ENCODE results near the gene INS. TPM values are rescaled to one million over a fixed set of nuclear protein-coding genes. Genes with fewer than 3 reads are reported as not detected.
A peak's percentile ranks its signal among the peaks of the same experiment; 100 is the strongest.

The INS gene
- total RNA-seq, 2 donors from 2014 or later, result not detected

DNA sequence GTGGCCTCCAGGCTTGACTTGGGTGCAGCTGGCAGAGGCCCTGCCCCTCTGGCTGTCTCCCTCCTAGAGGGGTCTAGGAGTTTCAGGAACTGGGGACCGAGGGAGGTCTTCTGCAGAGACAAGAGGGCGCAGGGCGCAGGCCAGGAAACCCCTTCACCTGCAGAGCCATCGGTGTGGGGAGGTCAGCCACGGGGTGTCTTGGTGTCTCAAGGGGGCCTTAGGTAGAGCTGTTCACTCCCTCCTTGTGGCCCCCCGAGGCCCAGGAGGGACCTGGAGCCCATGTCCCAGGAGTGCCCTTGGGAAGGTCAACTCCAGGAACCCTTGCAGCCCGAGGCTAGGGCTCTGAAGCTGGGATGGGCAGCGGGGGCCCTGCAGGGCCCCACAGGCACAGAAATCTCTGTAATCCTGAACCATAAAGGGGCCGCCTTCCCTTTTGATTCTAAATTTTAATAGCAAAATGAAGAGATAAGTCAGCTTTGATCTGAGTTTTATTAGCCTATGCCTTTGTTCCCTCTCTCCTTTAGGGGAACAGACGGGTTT, 42.0 kb upstream of the INS start:
- ATAC-seq (no peak), DNase-seq (peak in 1 of 3 donors; percentile 0)
- Mint-ChIP-seq H3K36me3 (ENCODE audit: low read depth) (no peaks in the 10 kb centered on the region), H3K4me3 (no peak overlapping the region), H3K27ac (no peak overlapping the region), H3K4me1 (no peaks in the 10 kb centered on the region), H3K27me3 (peaks cover 3% of the 10 kb centered on the region)
- no peaks in the 10 kb centered on the region for H3K9me3 ChIP-seq (ENCODE audit: control insufficient read depth, low read length, poor library complexity, severe bottlenecking)

DNA sequence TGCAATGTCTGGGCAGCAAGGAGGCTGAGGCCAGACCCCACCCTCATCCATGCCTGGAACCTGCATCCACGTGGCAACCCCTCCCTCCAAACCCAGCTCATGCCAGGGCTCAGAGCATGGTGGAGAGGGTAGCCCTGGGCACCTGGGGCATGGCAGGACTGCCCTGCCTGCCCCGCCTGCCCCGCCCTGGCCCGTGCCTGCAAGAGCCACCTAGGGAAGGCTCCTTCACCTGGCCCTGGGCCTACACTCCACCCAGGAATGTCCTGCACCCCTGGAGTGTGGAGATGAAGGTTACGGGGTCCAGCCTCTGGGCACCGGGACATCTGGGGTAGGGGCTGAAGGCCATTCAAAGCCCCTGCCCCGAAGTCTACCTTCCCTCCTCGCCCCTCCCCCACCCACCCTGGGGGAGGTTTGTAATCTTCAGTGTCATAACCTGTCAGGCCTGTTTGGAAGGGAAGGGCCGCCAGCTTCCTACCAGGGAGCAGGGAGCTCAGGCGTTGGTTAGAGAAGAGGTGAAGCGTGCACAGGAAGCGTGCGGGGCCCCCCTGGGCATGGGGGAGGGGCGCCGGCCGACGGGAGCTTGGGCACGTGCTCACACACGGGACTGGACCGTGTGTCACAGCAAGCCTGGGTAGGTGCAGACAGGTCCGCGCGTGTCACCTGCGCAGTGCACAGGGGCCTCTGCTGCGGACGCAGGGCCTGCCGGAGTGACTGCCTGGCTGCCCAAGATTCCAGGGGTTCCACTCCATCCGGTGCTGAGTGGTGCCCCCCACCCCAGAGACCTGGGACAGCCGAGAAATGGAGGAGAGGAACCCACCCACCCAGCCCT, 41.3 kb upstream of the INS start:
- no peaks in the 10 kb centered on the region for H3K27me3 Mint-ChIP-seq
- no peaks in the 10 kb centered on the region for H3K9me3 ChIP-seq (ENCODE audit: control insufficient read depth, low read length, poor library complexity, severe bottlenecking)
- no peak overlapping the region for H3K4me3 Mint-ChIP-seq
- H3K36me3 Mint-ChIP-seq (ENCODE audit: low read depth), result no peaks in the 10 kb centered on the region
- no peaks in the 10 kb centered on the region for H3K4me1 Mint-ChIP-seq
- DNase-seq, result peak in 1 of 3 donors; percentile 13
- H3K27ac Mint-ChIP-seq, result no peak overlapping the region
- ATAC-seq, result no peak

DNA sequence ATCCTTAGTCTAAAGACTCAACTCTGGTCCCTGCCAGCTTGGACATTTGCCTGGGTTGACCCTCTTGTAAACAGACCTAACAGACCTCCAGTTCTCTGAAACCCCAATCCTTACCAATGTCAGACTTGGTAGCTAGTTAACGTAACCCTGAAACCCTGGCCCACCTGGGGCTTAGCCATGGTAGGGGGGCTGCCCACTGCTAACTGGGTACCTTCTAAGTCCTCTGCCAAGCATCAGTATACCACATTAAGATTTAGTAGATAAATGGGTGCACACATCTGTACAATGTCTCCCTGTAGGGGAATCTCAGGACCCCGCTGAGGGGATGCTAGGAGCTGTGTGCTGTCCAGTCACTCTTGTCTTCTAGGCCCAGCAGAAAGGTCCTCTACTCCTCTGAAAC, 40.5 kb upstream of the INS start:
- Mint-ChIP-seq H3K27me3 (peaks cover 5% of the 10 kb centered on the region), H3K27ac (no peak overlapping the region), H3K4me1 (peaks cover 7% of the 10 kb centered on the region), H3K4me3 (no peak overlapping the region), H3K36me3 (ENCODE audit: low read depth) (peaks cover 4% of the 10 kb centered on the region)
- no peak for DNase-seq
- ATAC-seq, result no peak
- H3K9me3 ChIP-seq (ENCODE audit: control insufficient read depth, low read length, poor library complexity, severe bottlenecking), result no peaks in the 10 kb centered on the region

GRCh38 chr11:2200957-2201519, 40.0 kb upstream of the INS start:
- ATAC-seq, result no peak
- DNase-seq, result no peak
- Mint-ChIP-seq H3K4me1 (peaks cover 12% of the 10 kb centered on the region), H3K36me3 (ENCODE audit: low read depth) (peaks cover 8% of the 10 kb centered on the region), H3K27ac (no peak overlapping the region), H3K4me3 (no peak overlapping the region), H3K27me3 (peaks cover 10% of the 10 kb centered on the region)
- H3K9me3 ChIP-seq (ENCODE audit: control insufficient read depth, low read length, poor library complexity, severe bottlenecking), result no peaks in the 10 kb centered on the region

DNA sequence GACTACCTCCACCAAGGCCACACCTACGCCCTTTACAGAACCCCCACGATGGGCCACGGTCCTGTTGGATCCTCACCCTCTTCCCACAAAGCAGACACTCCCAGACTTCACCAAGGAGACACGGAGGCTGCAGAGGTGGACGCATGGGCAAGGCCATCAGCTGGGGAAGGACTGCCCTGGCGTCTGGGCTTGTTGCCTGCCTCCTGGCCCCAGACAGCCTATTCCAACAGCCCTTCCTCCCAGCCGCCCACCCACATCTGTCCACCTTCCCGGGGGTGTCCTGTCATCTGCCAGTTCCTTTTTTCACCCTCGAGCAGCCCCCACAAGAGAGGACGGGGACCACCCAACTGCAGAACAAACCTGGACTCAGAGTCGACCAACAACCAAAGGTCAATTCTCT, 39.5 kb upstream of the INS start:
- DNase-seq (no peak), ATAC-seq (no peak)
- no peaks in the 10 kb centered on the region for H3K9me3 ChIP-seq (ENCODE audit: control insufficient read depth, low read length, poor library complexity, severe bottlenecking)
- H3K4me3 Mint-ChIP-seq, result no peak overlapping the region
- peaks cover 8% of the 10 kb centered on the region for H3K36me3 Mint-ChIP-seq (ENCODE audit: low read depth)
- H3K27ac Mint-ChIP-seq, result no peak overlapping the region
- peaks cover 14% of the 10 kb centered on the region for H3K27me3 Mint-ChIP-seq
- H3K4me1 Mint-ChIP-seq, result peaks cover 13% of the 10 kb centered on the region

- H3K4me3 Mint-ChIP-seq, result no peak overlapping the region
- no peak overlapping the region for H3K27ac Mint-ChIP-seq
- H3K4me1 Mint-ChIP-seq, result peaks cover 15% of the 10 kb centered on the region
- no peak for ATAC-seq
- H3K9me3 ChIP-seq (ENCODE audit: control insufficient read depth, low read length, poor library complexity, severe bottlenecking), result no peaks in the 10 kb centered on the region
- H3K27me3 Mint-ChIP-seq, result peaks cover 14% of the 10 kb centered on the region
- DNase-seq, result no peak
- peaks cover 8% of the 10 kb centered on the region for H3K36me3 Mint-ChIP-seq (ENCODE audit: low read depth)
Observed at GRCh38 chr11:2199466-2200341, 38.7 kb upstream of the INS start.

- Mint-ChIP-seq H3K27me3 (peaks cover 14% of the 10 kb centered on the region), H3K4me1 (peaks cover 15% of the 10 kb centered on the region), H3K4me3 (no peak overlapping the region), H3K36me3 (ENCODE audit: low read depth) (peaks cover 8% of the 10 kb centered on the region), H3K27ac (no peak overlapping the region)
- no peaks in the 10 kb centered on the region for H3K9me3 ChIP-seq (ENCODE audit: control insufficient read depth, low read length, poor library complexity, severe bottlenecking)
- no peak for DNase-seq
- ATAC-seq, result no peak
Observed at GRCh38 chr11:2198621-2199365, 37.8 kb upstream of the INS start.

DNA sequence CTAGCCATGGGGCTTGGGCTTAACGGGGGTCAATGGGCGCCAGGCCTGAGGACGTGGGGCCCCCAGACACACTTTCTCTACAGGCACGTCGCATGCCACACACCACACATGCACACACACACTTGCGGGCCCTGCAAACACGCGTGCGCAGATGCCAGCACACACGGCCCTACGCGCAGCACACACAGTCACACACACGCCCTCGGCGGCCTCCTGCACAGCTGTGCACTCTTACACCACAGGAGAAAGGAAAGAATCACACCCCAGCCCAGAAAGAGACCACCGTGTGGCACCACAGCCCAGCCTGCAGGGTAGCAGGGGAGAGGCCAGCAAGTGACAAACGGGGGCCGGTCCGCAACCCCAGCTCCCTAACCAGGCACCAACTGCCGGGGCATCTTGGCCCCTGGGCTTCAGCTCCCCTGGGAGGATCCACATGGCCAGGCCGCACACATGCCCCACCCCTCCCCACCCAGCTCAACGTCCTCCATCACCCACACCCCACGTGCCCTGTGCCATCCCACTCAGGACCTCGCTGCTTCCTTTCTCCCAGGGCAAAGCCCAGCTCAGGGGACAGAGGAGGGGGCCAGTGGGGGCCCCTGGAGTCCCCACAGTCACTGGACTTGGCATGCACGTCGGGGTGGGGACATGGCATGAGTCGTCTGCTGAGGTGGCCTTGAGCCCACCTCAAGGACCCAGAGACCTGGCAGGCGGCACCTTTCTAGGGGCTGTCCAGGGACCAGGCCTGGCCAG, 36.9 kb upstream of the INS start:
- Mint-ChIP-seq H3K27me3 (peaks cover 14% of the 10 kb centered on the region), H3K4me1 (peaks cover 15% of the 10 kb centered on the region), H3K36me3 (ENCODE audit: low read depth) (peaks cover 8% of the 10 kb centered on the region), H3K27ac (no peak overlapping the region), H3K4me3 (no peak overlapping the region)
- no peaks in the 10 kb centered on the region for H3K9me3 ChIP-seq (ENCODE audit: control insufficient read depth, low read length, poor library complexity, severe bottlenecking)
- no peak for ATAC-seq
- no peak for DNase-seq

DNA sequence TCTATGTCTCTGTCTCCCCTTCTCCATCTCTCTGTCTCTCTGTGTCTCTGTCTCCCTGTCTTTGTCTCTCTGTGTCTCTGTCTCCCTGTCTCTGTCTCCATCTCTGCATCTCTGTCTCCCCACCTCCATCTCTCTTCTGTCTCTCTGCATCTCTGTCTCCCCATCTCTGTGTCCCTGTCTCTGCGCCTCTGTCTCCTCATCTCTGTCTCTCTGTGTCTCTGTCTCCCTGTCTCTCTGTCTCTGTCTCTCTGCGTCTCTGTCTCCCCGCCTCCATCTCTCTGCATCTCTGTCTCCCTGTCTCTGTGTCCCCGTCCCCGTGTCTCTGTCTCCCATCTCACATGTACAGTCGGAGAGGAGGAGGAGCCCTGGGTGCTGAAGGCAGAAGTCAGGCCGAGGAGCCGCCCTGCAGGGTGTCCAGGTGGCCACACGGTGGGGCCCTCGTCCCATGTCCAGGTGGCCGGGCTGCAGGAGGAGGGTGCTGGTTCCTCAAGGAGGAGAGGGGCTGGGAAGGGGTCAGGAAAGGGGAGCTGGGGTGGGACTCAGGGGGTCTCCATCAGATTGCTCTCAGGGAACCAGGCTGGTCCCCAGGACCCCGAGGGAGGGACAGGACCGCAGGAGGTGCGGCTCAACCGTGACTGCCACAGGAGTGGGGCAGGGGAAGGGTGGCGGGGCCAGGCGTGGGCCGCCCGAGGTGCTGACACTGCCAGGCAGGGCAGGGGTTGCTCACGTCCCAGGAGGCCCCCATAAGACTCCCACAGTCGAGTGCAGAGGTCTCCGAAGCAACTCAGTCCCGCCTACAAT, 36.2 kb upstream of the INS start:
- ATAC-seq (peak; percentile 87), DNase-seq (peak; percentile 36 to 54 (median 47))
- Mint-ChIP-seq H3K27ac (peak overlapping the region; percentile 41), H3K4me3 (peak overlapping the region; percentile 56), H3K4me1 (peaks cover 15% of the 10 kb centered on the region), H3K27me3 (peaks cover 14% of the 10 kb centered on the region), H3K36me3 (ENCODE audit: low read depth) (peaks cover 8% of the 10 kb centered on the region)
- no peaks in the 10 kb centered on the region for H3K9me3 ChIP-seq (ENCODE audit: control insufficient read depth, low read length, poor library complexity, severe bottlenecking)

DNA sequence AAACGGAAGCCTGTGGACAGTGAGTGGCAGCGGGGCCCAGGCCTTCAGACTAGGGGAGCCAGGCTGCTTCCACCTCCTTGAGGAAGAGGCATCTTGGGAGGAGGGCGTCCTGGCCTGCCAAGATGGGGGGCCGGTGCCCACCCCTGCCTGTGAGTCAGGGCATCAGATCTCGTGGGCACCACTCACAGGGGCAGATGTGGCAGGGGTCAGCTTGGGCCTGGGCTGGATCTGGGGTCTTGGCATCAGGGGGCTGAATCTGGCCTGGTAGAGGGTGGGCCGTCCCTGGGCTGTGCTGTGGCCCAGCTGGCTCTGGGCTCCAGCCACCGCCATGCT, 34.7 kb upstream of the INS start:
- no peak for ATAC-seq
- no peak overlapping the region for H3K27ac Mint-ChIP-seq
- H3K27me3 Mint-ChIP-seq, result peaks cover 16% of the 10 kb centered on the region
- no peak for DNase-seq
- H3K36me3 Mint-ChIP-seq (ENCODE audit: low read depth), result peaks cover 8% of the 10 kb centered on the region
- H3K4me3 Mint-ChIP-seq, result no peak overlapping the region
- peaks cover 17% of the 10 kb centered on the region for H3K4me1 Mint-ChIP-seq
- H3K9me3 ChIP-seq (ENCODE audit: control insufficient read depth, low read length, poor library complexity, severe bottlenecking), result no peaks in the 10 kb centered on the region

GRCh38 chr11:2194877-2195755, 34.1 kb upstream of the INS start:
- ATAC-seq (peak; percentile 43), DNase-seq (peak in 1 of 3 donors; percentile 49)
- H3K4me1 Mint-ChIP-seq, result peaks cover 19% of the 10 kb centered on the region
- no peaks in the 10 kb centered on the region for H3K9me3 ChIP-seq (ENCODE audit: control insufficient read depth, low read length, poor library complexity, severe bottlenecking)
- H3K4me3 Mint-ChIP-seq, result no peak overlapping the region
- H3K27ac Mint-ChIP-seq, result no peak overlapping the region
- peaks cover 21% of the 10 kb centered on the region for H3K27me3 Mint-ChIP-seq
- H3K36me3 Mint-ChIP-seq (ENCODE audit: low read depth), result peaks cover 8% of the 10 kb centered on the region
